CD4-positive, CD25-positive, alpha-beta regulatory T cell (primary cell): ENCODE results near the gene TUBA8. TPM values are rescaled to one million over a fixed set of nuclear protein-coding genes. Genes with fewer than 3 reads are reported as not detected.

ENCODE experiments used
- ATAC-seq, 2 donors: fragments of 150-1000 bp; cut with Tn5 transposase; one replicate each; pipeline ENCODE4 v1.10.0; 2021; ENCODE audit warnings: low read depth in 2 of 2, moderate number of reproducible peaks in 2 of 2, moderate library complexity in 1 of 2
- DNase-seq, 3 donors: peaks; one replicate each; pipeline versions ENCODE4 v3.0.0 to v3.0.0-alpha.2; 2012 to 2022; ENCODE audit warnings: mixed read lengths in 1 of 3
- H3K27ac ChIP-seq: one replicate; pipeline ENCODE4 v1.7.0; 2013; ENCODE audit warnings: mild to moderate bottlenecking, low read length; ENCODE audit not compliant: insufficient read depth, poor library complexity, severe bottlenecking
- H3K27me3 ChIP-seq: one replicate; pipeline ENCODE4 v1.7.0; 2013; ENCODE audit warnings: low read length; ENCODE audit not compliant: control insufficient read depth, insufficient read depth
- H3K36me3 ChIP-seq: one replicate; pipeline ENCODE4 v1.7.0; 2013; ENCODE audit warnings: mild to moderate bottlenecking, low read length, moderate library complexity; ENCODE audit not compliant: control insufficient read depth, insufficient read depth
- H3K4me1 ChIP-seq: 2 replicates; pipeline ENCODE4 v1.7.0; 2013; ENCODE audit warnings: mild to moderate bottlenecking, low read length; ENCODE audit not compliant: insufficient read depth, control insufficient read depth, poor library complexity, severe bottlenecking
- H3K4me3 ChIP-seq: one replicate; pipeline ENCODE4 v1.7.0; 2013; ENCODE audit warnings: low read depth, mild to moderate bottlenecking, low read length, moderate library complexity
- H3K9me3 ChIP-seq, 2 experiments: 1 replicate in 1 of 2; 2 replicates in 1 of 2; pipeline ENCODE4 v1.7.0; 2013; ENCODE audit warnings: low read length in 2 of 2, mild to moderate bottlenecking in 1 of 2, moderate library complexity in 1 of 2; ENCODE audit not compliant: control insufficient read depth in 2 of 2
- H3K27ac Mint-ChIP-seq, 3 donors: one replicate each; pipeline ENCODE4 v1.8.0; 2020 to 2022; ENCODE audit warnings: mild to moderate bottlenecking in 3 of 3, mixed read lengths in 3 of 3, moderate library complexity in 2 of 3
- H3K27me3 Mint-ChIP-seq: one replicate; pipeline ENCODE4 v1.8.0; 2022; ENCODE audit warnings: mild to moderate bottlenecking, mixed read lengths
- H3K36me3 Mint-ChIP-seq: one replicate; pipeline ENCODE4 v1.8.0; 2020; ENCODE audit warnings: mixed read lengths
- H3K4me1 Mint-ChIP-seq, 4 donors: one replicate each; pipeline ENCODE4 v1.8.0; 2020 to 2022; ENCODE audit warnings: mixed read lengths in 4 of 4, mild to moderate bottlenecking in 1 of 4
- H3K4me3 Mint-ChIP-seq, 4 donors: one replicate each; pipeline ENCODE4 v1.8.0; 2020 to 2022; ENCODE audit warnings: mild to moderate bottlenecking in 4 of 4, mixed read lengths in 4 of 4, moderate library complexity in 3 of 4
- H3K9me3 Mint-ChIP-seq, 7 donors: one replicate each; pipeline ENCODE4 v1.8.0; 2020 to 2022; ENCODE audit warnings: mixed read lengths in 7 of 7, mild to moderate bottlenecking in 3 of 7, moderate library complexity in 2 of 7
- polyA plus RNA-seq, 4 donors: library from polyadenylated mRNA; unstranded; fragments of 300-500 nt; fragmentation: Illumina TruSeq; gene quantifications; one replicate each; pipeline ENCODE4 v1.2.3, GENCODE V29; 2021
- total RNA-seq: library from RNA; stranded (reverse); gene quantifications from one replicate; pipeline ENCODE4 v1.2.3, GENCODE V29; 2022

The TUBA8 gene
- total and polyA plus RNA-seq, 5 donors from 2014 or later: 0.15 to 2.3 (median 0.30) TPM

DNA sequence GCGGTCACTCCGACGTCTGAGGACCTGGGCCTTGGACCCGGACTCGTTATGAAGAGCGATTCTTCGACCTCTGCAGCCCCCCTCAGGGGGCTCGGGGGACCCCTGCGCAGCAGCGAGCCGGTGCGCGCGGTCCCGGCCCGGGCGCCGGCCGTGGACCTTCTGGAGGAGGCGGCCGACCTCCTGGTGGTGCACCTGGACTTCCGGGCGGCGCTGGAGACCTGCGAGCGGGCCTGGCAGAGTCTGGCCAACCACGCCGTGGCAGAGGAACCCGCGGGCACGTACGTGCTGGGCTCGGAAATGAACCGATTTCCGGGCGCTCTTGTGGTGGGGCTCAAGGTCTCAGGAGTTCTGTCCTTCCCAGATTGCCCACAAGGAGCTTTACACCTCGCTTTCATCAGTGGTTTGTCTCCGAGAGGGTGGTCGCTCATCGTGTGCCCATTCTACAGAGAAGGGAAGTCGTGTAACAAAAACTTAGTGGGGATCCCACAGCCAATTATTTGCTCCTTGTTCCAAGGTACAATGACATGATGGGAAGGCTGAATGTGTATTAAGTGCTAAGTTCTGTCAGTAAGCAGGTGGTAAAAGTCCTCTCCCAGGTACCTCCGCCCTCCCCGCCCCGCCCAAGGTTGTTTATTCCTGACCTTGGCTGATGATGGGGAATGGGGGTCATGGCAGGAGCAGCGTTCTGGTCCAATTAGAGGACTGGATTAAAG is 32.1 kb upstream of the TUBA8 start:
- peak; percentile 6 to 68 (median 39) for DNase-seq
- H3K27ac Mint-ChIP-seq: peak overlapping the region; percentile 58 to 99 (median 87)
- peaks cover 38% of the 10 kb centered on the region for H3K36me3 Mint-ChIP-seq
- peak overlapping the region; percentile 83 to 97 (median 94) for H3K4me3 Mint-ChIP-seq
- H3K4me1 Mint-ChIP-seq: peaks cover 13 to 58% (median 49%) of the 10 kb centered on the region in 4 donors
- Histone ChIP-seq H3K9me3 (no peaks in the 10 kb centered on the region), H3K4me1 (peaks cover 31% of the 10 kb centered on the region), H3K4me3 (peak overlapping the region; percentile 100), H3K36me3 (peaks cover 39% of the 10 kb centered on the region), H3K27me3 (no peaks in the 10 kb centered on the region), H3K27ac (peak overlapping the region; percentile 87)
- ATAC-seq: no peak
- H3K27me3 Mint-ChIP-seq: no peaks in the 10 kb centered on the region
- peaks cover 0 to 3% (median 0%) of the 10 kb centered on the region in 7 donors for H3K9me3 Mint-ChIP-seq

DNA sequence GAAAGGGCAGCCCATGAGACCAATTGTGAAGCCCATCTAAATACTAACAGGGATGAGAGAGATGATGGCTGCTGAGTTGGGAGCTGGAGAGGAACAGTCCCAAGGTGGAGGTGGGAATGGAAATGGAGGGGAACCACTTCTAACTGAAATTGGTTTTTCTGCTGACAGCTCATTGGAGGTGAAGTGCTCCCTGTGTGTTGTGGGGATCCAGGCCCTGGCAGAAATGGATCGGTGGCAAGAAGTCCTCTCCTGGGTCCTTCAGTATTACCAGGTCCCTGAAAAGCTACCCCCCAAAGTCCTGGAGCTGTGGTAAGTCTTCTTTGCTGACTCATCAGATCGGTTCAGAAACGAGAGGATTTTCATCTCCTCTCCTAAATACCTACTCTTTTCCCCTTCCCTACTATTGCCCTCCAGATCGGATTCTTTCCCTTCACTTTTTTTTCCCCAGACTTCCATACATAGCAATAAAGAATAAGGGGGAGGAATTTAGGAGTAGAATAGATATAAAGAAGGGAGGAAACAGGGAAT is 30.8 kb upstream of the TUBA8 start:
- peaks cover 13 to 62% (median 49%) of the 10 kb centered on the region in 4 donors for H3K4me1 Mint-ChIP-seq
- Histone ChIP-seq H3K9me3 (no peaks in the 10 kb centered on the region), H3K27me3 (no peaks in the 10 kb centered on the region), H3K4me3 (no peak overlapping the region), H3K36me3 (peaks cover 51% of the 10 kb centered on the region), H3K4me1 (peaks cover 31% of the 10 kb centered on the region), H3K27ac (no peak overlapping the region)
- H3K27me3 Mint-ChIP-seq: no peaks in the 10 kb centered on the region
- DNase-seq (no peak), ATAC-seq (no peak)
- peaks cover 41% of the 10 kb centered on the region for H3K36me3 Mint-ChIP-seq
- peaks cover 0 to 3% (median 0%) of the 10 kb centered on the region in 7 donors for H3K9me3 Mint-ChIP-seq
- peak overlapping the region; percentile 38 to 88 (median 84) for H3K4me3 Mint-ChIP-seq
- peak overlapping the region in 2 of 3 donors; percentile 87 to 99 for H3K27ac Mint-ChIP-seq

DNA sequence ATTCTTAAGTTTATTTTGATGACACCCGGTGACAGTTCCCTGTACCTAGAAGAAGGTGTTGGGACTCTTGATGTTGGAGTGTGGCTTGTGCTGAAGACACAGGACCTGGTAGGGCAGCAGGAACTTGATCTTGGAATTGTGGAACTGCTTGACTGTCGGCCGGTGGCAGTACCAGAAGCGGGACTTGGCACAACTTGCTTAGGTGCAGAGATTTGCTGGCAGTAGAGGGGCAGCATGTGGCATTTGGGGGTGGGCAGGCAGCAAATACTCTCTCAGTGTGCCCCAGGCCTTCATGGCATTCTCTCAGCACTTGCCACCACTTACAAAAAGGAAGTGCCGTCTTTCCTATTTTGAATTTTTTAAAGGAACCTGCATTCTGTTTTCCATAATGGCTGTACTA is 29.2 kb upstream of the TUBA8 start:
- Histone ChIP-seq H3K36me3 (peaks cover 65% of the 10 kb centered on the region), H3K9me3 (no peaks in the 10 kb centered on the region), H3K4me1 (peaks cover 27% of the 10 kb centered on the region), H3K27ac (no peak overlapping the region), H3K4me3 (no peak overlapping the region), H3K27me3 (no peaks in the 10 kb centered on the region)
- peaks cover 13 to 58% (median 46%) of the 10 kb centered on the region in 4 donors for H3K4me1 Mint-ChIP-seq
- H3K9me3 Mint-ChIP-seq: peaks cover 0 to 3% (median 0%) of the 10 kb centered on the region in 7 donors
- H3K36me3 Mint-ChIP-seq: peaks cover 44% of the 10 kb centered on the region
- DNase-seq (no peak), ATAC-seq (no peak)
- peak overlapping the region in 2 of 3 donors; percentile 6 to 39 for H3K27ac Mint-ChIP-seq
- peak overlapping the region in 3 of 4 donors; percentile 38 to 83 (median 40) for H3K4me3 Mint-ChIP-seq
- no peaks in the 10 kb centered on the region for H3K27me3 Mint-ChIP-seq

DNA sequence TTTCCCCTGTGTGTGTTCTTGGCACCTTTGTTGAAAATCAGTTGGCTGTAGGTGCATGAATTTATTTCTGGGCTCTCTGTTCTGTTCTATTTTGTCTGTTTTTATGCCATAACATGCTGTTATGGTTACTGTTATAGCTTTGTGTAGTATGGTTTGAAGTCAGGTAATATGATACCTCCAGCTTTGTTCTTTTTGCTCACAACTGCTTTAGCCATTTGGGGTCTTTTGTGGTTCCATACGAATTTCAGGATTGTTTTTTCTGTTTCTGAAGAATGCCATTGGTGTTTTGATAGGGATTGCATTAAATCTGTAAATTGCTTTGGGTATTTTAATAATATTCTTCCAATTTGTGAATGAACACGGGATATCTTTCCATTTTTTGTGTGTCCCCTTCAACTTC is 28.1 kb upstream of the TUBA8 start:
- Mint-ChIP-seq H3K27ac (peak overlapping the region in 2 of 3 donors; percentile 35 to 39), H3K4me1 (peaks cover 13 to 49% (median 39%) of the 10 kb centered on the region in 4 donors), H3K4me3 (peak overlapping the region in 1 of 4 donors; percentile 83), H3K27me3 (no peaks in the 10 kb centered on the region), H3K9me3 (peaks cover 0 to 3% (median 0%) of the 10 kb centered on the region in 7 donors), H3K36me3 (peaks cover 44% of the 10 kb centered on the region)
- no peaks in the 10 kb centered on the region for H3K27me3 ChIP-seq
- no peaks in the 10 kb centered on the region for H3K9me3 ChIP-seq
- H3K4me1 ChIP-seq: peaks cover 17% of the 10 kb centered on the region
- H3K27ac ChIP-seq: no peak overlapping the region
- H3K36me3 ChIP-seq: peaks cover 73% of the 10 kb centered on the region
- DNase-seq (no peak), ATAC-seq (no peak)
- no peak overlapping the region for H3K4me3 ChIP-seq

DNA sequence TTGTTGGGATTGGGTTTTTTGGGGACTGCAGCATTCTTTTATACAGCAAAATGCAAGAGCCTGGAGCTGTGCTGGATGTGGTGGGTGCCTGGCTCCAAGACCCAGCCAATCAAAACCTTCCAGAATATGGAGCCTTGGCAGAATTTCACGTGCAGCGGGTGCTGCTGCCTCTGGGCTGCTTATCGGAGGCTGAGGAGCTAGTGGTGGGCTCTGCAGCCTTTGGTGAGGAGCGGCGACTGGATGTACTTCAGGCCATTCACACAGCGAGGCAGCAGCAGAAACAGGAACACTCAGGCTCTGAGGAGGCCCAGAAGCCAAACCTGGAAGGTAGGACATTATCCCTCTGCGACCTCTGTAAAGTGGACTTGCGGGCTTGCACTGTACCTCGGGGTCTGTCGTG is 27.2 kb upstream of the TUBA8 start:
- Histone ChIP-seq H3K9me3 (no peaks in the 10 kb centered on the region), H3K27me3 (no peaks in the 10 kb centered on the region), H3K36me3 (peaks cover 82% of the 10 kb centered on the region), H3K27ac (no peak overlapping the region), H3K4me3 (no peak overlapping the region), H3K4me1 (peaks cover 12% of the 10 kb centered on the region)
- DNase-seq (no peak), ATAC-seq (no peak)
- no peaks in the 10 kb centered on the region for H3K27me3 Mint-ChIP-seq
- H3K9me3 Mint-ChIP-seq: peaks cover 0 to 3% (median 0%) of the 10 kb centered on the region in 7 donors
- H3K4me3 Mint-ChIP-seq: peak overlapping the region in 1 of 4 donors; percentile 83
- no peak overlapping the region for H3K27ac Mint-ChIP-seq
- H3K36me3 Mint-ChIP-seq: peaks cover 44% of the 10 kb centered on the region
- peaks cover 13 to 45% (median 36%) of the 10 kb centered on the region in 4 donors for H3K4me1 Mint-ChIP-seq

DNA sequence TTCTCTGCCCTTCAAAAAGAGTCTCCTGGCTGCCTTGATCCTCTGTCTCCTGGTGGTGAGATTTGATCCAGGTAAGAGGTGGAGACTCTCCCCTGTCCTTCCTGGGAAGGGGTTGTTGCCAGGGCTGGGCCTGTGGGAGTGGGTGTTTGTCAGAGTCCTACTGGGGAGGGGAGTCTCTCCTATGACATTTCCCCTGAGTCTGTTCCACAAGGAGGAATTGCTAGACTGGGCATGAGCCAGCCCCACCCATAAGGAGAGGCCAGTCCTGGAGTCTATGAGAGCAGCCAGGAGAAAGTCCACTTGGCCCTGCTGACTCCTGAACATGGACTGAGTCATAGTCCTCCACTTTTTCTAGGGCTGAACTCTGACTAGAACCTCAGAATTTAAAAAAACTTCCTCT is 25.4 kb upstream of the TUBA8 start:
- H3K4me3 ChIP-seq: no peak overlapping the region
- no peak overlapping the region for H3K27ac ChIP-seq
- H3K27me3 ChIP-seq: no peaks in the 10 kb centered on the region
- H3K4me3 Mint-ChIP-seq: no peak overlapping the region
- peaks cover 85% of the 10 kb centered on the region for H3K36me3 ChIP-seq
- H3K36me3 Mint-ChIP-seq: peaks cover 43% of the 10 kb centered on the region
- H3K27me3 Mint-ChIP-seq: no peaks in the 10 kb centered on the region
- no peak for ATAC-seq
- peaks cover 0 to 3% (median 0%) of the 10 kb centered on the region in 7 donors for H3K9me3 Mint-ChIP-seq
- H3K27ac Mint-ChIP-seq: no peak overlapping the region
- H3K9me3 ChIP-seq: no peaks in the 10 kb centered on the region
- H3K4me1 Mint-ChIP-seq: peaks cover 13 to 30% (median 27%) of the 10 kb centered on the region in 4 donors
- H3K4me1 ChIP-seq: no peaks in the 10 kb centered on the region
- no peak for DNase-seq

DNA sequence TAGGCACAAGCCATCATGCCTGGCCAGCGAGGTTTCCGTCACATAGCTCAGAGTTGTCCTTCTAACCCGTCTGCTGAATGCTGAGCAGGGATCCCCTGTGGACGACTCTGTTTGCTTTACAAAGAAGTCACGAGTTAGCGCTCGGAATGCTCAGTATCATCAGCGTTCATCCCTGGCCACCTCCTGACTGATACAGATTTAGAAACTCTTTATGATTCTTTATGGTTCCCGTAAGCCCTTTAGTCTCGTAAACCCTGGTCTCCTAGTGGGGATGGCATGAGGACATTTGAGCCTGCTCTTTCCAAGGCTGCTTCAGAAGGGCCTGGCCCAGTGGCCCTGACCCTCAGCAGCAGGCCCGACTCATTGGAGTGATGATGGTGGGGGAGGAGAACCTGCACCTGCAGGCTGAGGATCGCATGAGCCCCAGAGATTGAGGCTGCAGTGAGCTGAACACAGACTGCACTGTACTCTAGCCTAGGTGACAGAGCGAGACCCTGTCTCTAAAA is 23.2 kb upstream of the TUBA8 start:
- Mint-ChIP-seq H3K36me3 (peaks cover 38% of the 10 kb centered on the region), H3K4me3 (no peak overlapping the region)

More for the DNA sequence above, 23.2 kb upstream of the TUBA8 start:
- H3K27ac Mint-ChIP-seq: peak overlapping the region in 1 of 3 donors; percentile 25
- no peaks in the 10 kb centered on the region for H3K9me3 Mint-ChIP-seq
- Histone ChIP-seq H3K4me1 (peaks cover 8% of the 10 kb centered on the region), H3K36me3 (peaks cover 68% of the 10 kb centered on the region), H3K27ac (no peak overlapping the region), H3K9me3 (no peaks in the 10 kb centered on the region), H3K4me3 (no peak overlapping the region), H3K27me3 (no peaks in the 10 kb centered on the region)
- peaks cover 7 to 28% (median 18%) of the 10 kb centered on the region in 4 donors for H3K4me1 Mint-ChIP-seq
- H3K27me3 Mint-ChIP-seq: no peaks in the 10 kb centered on the region
- ATAC-seq (no peak), DNase-seq (no peak)
